Measurements from ENCODE around the gene LHX1.

LHX1 gene

GRCh38 chr17:36930583-36930900 lies 6.7 kb upstream of the LHX1 start:
- CTCF ChIA-PET, result no interaction called here
- no peak for TF ChIP-seq SP1 (IDR thresholded peaks at IDR 0.05)
- no peak for TF ChIP-seq FOXM1 (IDR thresholded peaks at IDR 0.05; ENCODE audit: borderline replicate concordance)
- no peak for TF ChIP-seq HDGF (IDR thresholded peaks at IDR 0.05; ENCODE audit: borderline replicate concordance)
- TF ChIP-seq BHLHE40 (IDR thresholded peaks at IDR 0.05; ENCODE audit: borderline replicate concordance), result no peak
- TF ChIP-seq CTBP1 (IDR thresholded peaks at IDR 0.05; ENCODE audit: borderline replicate concordance), result no peak
- no peak for TF ChIP-seq L3MBTL2 (conservative IDR thresholded peaks at IDR 0.05)
- TF ChIP-seq TARDBP (IDR thresholded peaks at IDR 0.05), result no peak
- TF ChIP-seq NFRKB (IDR thresholded peaks at IDR 0.05), result no peak
- TF ChIP-seq ELF4 (IDR thresholded peaks at IDR 0.05), result no peak
- POLR2A ChIA-PET, result interaction anchor here (0.6 to 1.0 kb wide), 2 partner anchors 16 to 23 kb away, joined by 3 read pairs; no protein-coding TSS in a partner anchor
- no peak for DNase-seq (ENCODE audit: extremely low spot score)

GRCh38 chr17:36931096-36931696 lies 6.1 kb upstream of the LHX1 start:
- POLR2A ChIA-PET, result interaction anchor here (0.8 to 1.0 kb wide), 2 partner anchors 10 to 17 kb away, joined by 3 read pairs; no protein-coding TSS in a partner anchor
- TF ChIP-seq FOXM1 (IDR thresholded peaks at IDR 0.05; ENCODE audit: borderline replicate concordance), result no peak
- no peak for TF ChIP-seq FOXA1 (IDR thresholded peaks at IDR 0.05)
- no peak for TF ChIP-seq ELF4 (IDR thresholded peaks at IDR 0.05)
- TF ChIP-seq LEF1 (IDR thresholded peaks at IDR 0.05; ENCODE audit: borderline replicate concordance), result no peak
- no peak for TF ChIP-seq ARNT (IDR thresholded peaks at IDR 0.05)
- TF ChIP-seq NFRKB (IDR thresholded peaks at IDR 0.05), result no peak
- no peak for TF ChIP-seq CTBP1 (IDR thresholded peaks at IDR 0.05; ENCODE audit: borderline replicate concordance)
- no peak for TF ChIP-seq BHLHE40 (IDR thresholded peaks at IDR 0.05; ENCODE audit: borderline replicate concordance)
- no peak for TF ChIP-seq ZNF384 (IDR thresholded peaks at IDR 0.05)
- no peak for TF ChIP-seq TARDBP (IDR thresholded peaks at IDR 0.05)
- TF ChIP-seq L3MBTL2 (conservative IDR thresholded peaks at IDR 0.05), result no peak
- no peak for TF ChIP-seq FOXK2 (IDR thresholded peaks at IDR 0.05)
- TF ChIP-seq HDGF (IDR thresholded peaks at IDR 0.05; ENCODE audit: borderline replicate concordance), result no peak
- CTCF ChIA-PET, result interaction anchor here (1.0 kb wide), 1 partner anchor 9 kb away, joined by 3 read pairs; no protein-coding TSS in a partner anchor
- DNase-seq (ENCODE audit: extremely low spot score), result no peak

- ChIA-PET POLR2A (interaction anchor here (0.8 kb wide), 1 partner anchor 11 kb away, joined by 3 read pairs; no protein-coding TSS in a partner anchor), CTCF (interaction anchor here (1.0 kb wide), 1 partner anchor 9 kb away, joined by 3 read pairs; no protein-coding TSS in a partner anchor)
Observed at GRCh38 chr17:36931697-36932382, 5.4 kb upstream of the LHX1 start.

GRCh38 chr17:36932383-36932693 lies 4.9 kb upstream of the LHX1 start:
- no peak for DNase-seq (ENCODE audit: extremely low spot score)
- POLR2A ChIA-PET, result no interaction called here
- TF ChIP-seq SUZ12 (IDR thresholded peaks at IDR 0.05) (no peak), L3MBTL2 (conservative IDR thresholded peaks at IDR 0.05) (no peak), SP1 (IDR thresholded peaks at IDR 0.05) (no peak), TARDBP (IDR thresholded peaks at IDR 0.05) (no peak), LEF1 (IDR thresholded peaks at IDR 0.05; ENCODE audit: borderline replicate concordance) (no peak), PKNOX1 (IDR thresholded peaks at IDR 0.05) (no peak), ELF4 (IDR thresholded peaks at IDR 0.05) (no peak), FOXK2 (IDR thresholded peaks at IDR 0.05) (no peak), NFRKB (IDR thresholded peaks at IDR 0.05) (no peak), FOXA1 (IDR thresholded peaks at IDR 0.05) (no peak), ZNF384 (IDR thresholded peaks at IDR 0.05) (no peak), CTBP1 (IDR thresholded peaks at IDR 0.05; ENCODE audit: borderline replicate concordance) (no peak), BHLHE40 (IDR thresholded peaks at IDR 0.05; ENCODE audit: borderline replicate concordance) (no peak), FOXM1 (IDR thresholded peaks at IDR 0.05; ENCODE audit: borderline replicate concordance) (no peak), HDGF (IDR thresholded peaks at IDR 0.05; ENCODE audit: borderline replicate concordance) (no peak), ARNT (IDR thresholded peaks at IDR 0.05) (no peak)
- CTCF ChIA-PET, result interaction anchor here (1.0 kb wide), 1 partner anchor 10 kb away, joined by 3 read pairs; no protein-coding TSS in a partner anchor

More at GRCh38 chr17:36931697-36932382, 5.4 kb upstream of the LHX1 start:
- DNase-seq (ENCODE audit: extremely low spot score), result no peak
- TF ChIP-seq L3MBTL2 (conservative IDR thresholded peaks at IDR 0.05) (no peak), FOXM1 (IDR thresholded peaks at IDR 0.05; ENCODE audit: borderline replicate concordance) (no peak), TARDBP (IDR thresholded peaks at IDR 0.05) (no peak), SUZ12 (IDR thresholded peaks at IDR 0.05) (no peak), LEF1 (IDR thresholded peaks at IDR 0.05; ENCODE audit: borderline replicate concordance) (no peak), ZNF384 (IDR thresholded peaks at IDR 0.05) (no peak), CTBP1 (IDR thresholded peaks at IDR 0.05; ENCODE audit: borderline replicate concordance) (no peak), ARNT (IDR thresholded peaks at IDR 0.05) (no peak)

- DNase-seq (ENCODE audit: extremely low spot score), result no peak
- ChIA-PET CTCF (no interaction called here), POLR2A (interaction anchor here (0.8 kb wide), 1 partner anchor 16 kb away, joined by 3 read pairs; the partner anchor contains the start of gene AATF)
- TF ChIP-seq L3MBTL2 (conservative IDR thresholded peaks at IDR 0.05), result no peak
- no peak for TF ChIP-seq HDGF (IDR thresholded peaks at IDR 0.05; ENCODE audit: borderline replicate concordance)
- no peak for TF ChIP-seq FOXA1 (IDR thresholded peaks at IDR 0.05)
- no peak for TF ChIP-seq ARNT (IDR thresholded peaks at IDR 0.05)
- TF ChIP-seq FOXK2 (IDR thresholded peaks at IDR 0.05), result no peak
- no peak for TF ChIP-seq SP1 (IDR thresholded peaks at IDR 0.05)
- TF ChIP-seq CTBP1 (IDR thresholded peaks at IDR 0.05; ENCODE audit: borderline replicate concordance), result no peak
- TF ChIP-seq ZNF384 (IDR thresholded peaks at IDR 0.05), result no peak
- no peak for TF ChIP-seq TARDBP (IDR thresholded peaks at IDR 0.05)
- TF ChIP-seq FOXM1 (IDR thresholded peaks at IDR 0.05; ENCODE audit: borderline replicate concordance), result no peak
- no peak for TF ChIP-seq LEF1 (IDR thresholded peaks at IDR 0.05; ENCODE audit: borderline replicate concordance)
- TF ChIP-seq BHLHE40 (IDR thresholded peaks at IDR 0.05; ENCODE audit: borderline replicate concordance), result no peak
- TF ChIP-seq ELF4 (IDR thresholded peaks at IDR 0.05), result no peak
- no peak for TF ChIP-seq PKNOX1 (IDR thresholded peaks at IDR 0.05)
- no peak for TF ChIP-seq NFRKB (IDR thresholded peaks at IDR 0.05)
- TF ChIP-seq SUZ12 (IDR thresholded peaks at IDR 0.05), result no peak
Observed at GRCh38 chr17:36932694-36933511, 4.4 kb upstream of the LHX1 start.
